GM18858 (cell line): ENCODE data around the gene UBE2N.
"Not testable (repeated sequence)": the region's sequence is repeated elsewhere in the genome, so short reads cannot be mapped to it uniquely, and the experiment has no call there.

ENCODE experiments used
- ATAC-seq: cut with Tn5 transposase; IDR thresholded peaks from one replicate; pipeline ENCODE4 v1.9.1; 2021; ENCODE audit not compliant: unreplicated experiment

Gene UBE2N

GRCh38 chr12:93415723-93416464 is 25.9 kb downstream of the UBE2N start:
- peak; percentile 53 for ATAC-seq

GRCh38 chr12:93413064-93413463 is 28.7 kb downstream of the UBE2N start:
- no peak for ATAC-seq

GRCh38 chr12:93412396-93412795 is 29.4 kb downstream of the UBE2N start:
- ATAC-seq = not testable (repeated sequence)

GRCh38 chr12:93411060-93411459 is 30.7 kb downstream of the UBE2N start:
- not testable (repeated sequence) for ATAC-seq

DNA sequence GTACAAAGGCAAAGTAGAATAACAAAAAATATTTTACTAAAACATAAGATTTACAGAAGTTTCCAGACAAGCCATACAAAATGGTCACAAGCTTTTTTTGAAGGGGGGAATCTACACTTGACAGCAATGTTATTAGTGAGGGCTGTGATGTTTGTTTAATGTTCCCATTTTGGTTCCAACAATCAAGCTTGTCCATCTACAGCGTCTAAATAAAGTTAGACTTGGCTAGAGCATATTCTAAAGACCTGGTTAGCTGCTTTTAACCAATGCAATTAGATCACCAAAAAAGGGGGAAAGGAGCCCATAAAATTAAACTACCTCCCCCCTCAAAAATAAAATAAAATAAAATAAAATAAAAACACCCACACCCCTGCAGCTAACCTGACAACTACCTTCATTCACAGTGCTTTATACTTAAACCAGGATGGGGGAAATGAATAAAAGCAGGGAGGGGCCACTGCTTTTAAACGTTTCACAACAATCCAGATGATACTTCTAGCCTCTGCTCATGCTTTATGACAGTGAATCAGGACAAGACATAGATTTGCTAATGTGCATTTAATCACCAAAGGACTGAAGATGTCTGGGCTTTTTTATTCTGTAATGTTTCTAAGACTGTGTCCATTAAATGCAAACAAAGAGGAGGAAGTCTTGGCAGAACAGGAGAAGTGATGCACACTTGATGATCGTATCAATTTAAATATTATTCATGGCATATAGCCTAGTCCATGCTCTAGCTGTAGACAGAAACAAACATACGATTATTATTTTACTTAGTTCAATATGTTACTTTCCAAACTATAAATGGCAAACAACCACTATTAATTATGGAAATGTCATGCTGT is 32.2 kb downstream of the UBE2N start:
- ATAC-seq = not testable (repeated sequence)

GRCh38 chr12:93408813-93409212 is 32.9 kb downstream of the UBE2N start:
- ATAC-seq = no peak

GRCh38 chr12:93407963-93408283 is 33.8 kb downstream of the UBE2N start:
- ATAC-seq = no peak

- ATAC-seq = no peak
Observed at GRCh38 chr12:93407054-93407962, 34.4 kb downstream of the UBE2N start.

DNA sequence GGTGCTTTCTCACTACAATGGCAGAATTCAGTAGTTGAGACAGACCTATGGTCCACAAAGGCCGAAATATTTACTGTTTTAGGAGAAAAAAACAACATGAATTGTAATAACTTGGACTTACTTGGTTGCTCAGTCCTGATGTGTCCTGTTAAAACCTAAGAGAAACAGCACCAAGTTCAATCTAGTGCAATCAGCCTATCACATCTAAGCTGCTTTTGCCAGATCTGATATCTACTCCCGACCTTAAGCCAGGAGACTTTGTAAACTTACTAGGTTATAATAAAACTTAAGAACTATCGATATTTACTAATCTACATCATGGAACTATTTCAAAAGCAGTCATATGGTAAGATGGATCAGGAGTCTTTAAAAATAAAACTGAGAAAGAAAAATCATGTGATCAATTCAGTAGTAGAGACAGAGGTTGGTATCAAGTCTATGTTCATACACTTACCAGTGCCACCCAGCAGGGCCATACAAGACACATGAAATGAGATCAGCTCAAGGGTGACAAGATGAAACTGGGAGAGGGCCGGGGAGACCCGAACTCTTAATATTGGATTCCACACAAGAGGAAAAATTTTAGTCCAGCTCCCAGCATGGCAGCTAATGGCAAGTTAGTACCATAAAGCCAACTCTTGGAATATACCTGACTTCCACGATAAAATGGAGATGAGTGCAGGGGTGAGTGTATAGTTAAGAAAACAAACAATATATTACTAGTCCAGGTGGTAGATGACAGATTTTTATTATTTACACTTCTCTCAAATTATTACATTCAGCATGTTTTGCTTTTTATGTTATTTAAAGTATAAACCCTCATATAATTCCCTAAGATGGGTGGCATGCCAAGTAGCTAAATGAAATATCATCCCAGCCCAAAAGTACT is 36.5 kb downstream of the UBE2N start:
- ATAC-seq = no peak

DNA sequence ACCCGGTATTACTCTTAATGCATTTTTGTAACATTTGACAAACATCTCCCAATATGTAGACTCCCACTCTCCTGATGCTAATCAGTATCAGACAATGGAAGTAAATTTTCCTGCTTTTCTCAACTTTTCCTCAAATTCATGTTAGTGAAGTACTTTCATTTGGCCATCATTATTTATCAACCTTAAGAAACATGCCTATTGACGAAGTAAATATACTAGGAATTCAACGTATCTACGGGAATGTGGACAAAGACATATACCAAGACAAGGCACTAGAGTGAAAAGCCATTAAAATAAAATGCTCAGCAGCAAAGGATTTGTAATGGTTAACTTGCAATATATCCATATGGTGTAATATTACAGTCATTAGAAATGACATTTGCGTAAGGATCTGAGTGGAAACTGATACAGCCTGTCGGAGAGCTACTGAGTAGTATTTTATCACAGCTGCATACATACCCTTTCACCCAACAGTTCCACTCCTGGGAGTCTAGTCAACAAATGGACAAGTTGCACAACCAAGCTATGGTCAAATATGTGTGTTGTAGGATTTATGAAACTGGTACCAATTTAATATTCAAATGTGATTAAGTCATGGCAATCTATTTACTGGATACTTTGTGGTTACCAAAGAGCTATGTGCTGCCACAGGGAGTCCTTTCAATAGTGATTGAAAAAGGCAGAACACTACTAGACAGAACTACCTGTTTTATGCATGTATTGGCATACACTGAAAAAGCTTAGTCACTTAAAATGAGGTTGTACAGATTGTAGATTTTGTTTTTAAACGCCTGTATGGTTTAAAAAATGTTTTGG is 37.6 kb downstream of the UBE2N start:
- no peak for ATAC-seq

- no peak for ATAC-seq
Observed at GRCh38 chr12:93402333-93403311, 39.1 kb downstream of the UBE2N start.

- ATAC-seq = peak; percentile 72
Observed at GRCh38 chr12:93399183-93399863, 42.4 kb downstream of the UBE2N start.

DNA sequence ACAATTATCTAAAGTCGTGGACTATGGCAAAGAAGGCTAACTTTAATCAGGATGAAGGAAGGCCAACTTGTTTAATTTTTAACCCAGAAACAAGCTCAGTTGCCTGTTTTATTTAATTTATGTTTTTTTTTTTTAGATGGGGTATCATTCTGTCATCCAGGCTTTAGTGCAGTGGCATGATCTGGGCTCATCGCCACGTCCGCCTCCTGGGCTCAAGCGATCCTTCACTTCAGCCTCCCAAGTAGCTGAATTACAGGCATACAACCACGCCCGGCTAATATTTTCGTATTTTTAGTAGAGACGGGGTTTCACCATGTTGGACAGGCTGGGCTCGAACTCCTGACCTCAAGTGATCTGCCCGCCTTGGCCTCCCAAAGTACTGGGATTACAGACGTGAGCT is 44.3 kb downstream of the UBE2N start:
- no peak for ATAC-seq

DNA sequence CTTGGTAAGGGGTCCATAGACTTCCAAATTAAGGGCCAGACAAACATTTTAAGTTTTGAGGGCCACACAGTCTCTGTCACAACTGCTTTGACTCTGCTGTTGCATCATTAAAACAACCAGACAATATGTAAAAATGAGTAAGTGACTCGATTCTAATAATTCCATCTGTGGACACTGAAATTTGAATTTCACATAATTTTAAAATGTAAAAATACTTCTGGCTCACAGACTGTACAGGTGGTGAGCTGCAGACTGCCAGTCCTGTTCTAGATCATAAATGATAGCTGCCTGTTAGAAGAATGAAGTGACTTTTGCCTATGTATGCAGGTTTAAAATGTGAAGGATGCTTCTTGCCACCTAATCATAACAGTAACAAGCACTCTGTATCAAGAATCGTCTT is 48.3 kb downstream of the UBE2N start:
- no peak for ATAC-seq

GRCh38 chr12:93390549-93391297 is 51.0 kb downstream of the UBE2N start:
- no peak for ATAC-seq

DNA sequence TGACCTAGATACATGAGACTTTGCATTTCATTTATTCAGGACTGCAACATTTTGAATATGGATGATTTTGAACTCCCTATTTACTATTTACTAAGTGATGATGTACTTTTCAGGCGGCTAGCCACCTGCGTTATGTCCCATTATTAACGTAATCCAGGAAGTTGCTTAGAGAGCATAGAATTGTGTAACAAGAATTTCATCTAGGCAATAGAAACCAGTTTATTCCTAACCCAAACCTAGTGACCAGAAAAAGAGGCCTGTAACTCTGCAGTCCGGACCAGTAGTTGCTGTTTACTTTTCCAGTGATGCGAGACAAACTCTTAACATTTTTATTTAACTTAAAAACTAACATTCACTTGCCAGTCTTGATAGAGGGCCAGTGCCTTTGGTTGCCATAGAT is 51.7 kb downstream of the UBE2N start:
- ATAC-seq = no peak

DNA sequence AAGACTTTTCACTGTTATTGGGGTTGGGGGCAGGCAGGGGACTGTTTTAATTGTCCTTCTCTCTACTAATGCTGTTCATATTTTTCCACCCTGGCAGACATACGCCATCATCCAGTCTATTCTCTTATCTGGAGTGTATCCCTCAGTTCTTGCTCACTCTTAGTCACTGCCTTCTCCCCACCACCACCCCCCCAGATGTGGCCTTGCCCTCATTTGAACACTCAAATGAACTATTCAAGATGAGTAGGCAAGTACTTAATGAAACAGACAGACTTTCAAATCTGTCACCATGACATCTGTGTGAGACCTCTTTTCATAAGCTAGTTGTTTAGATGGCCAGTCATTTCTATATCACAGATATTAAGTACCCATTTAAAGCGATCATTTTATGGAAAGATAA is 54.0 kb downstream of the UBE2N start:
- no peak for ATAC-seq
